ENCODE data around the gene CTSF. TPM values are rescaled to one million over a fixed set of nuclear protein-coding genes. Genes with fewer than 3 reads are reported as not detected.
"Not testable (repeated sequence)": the region's sequence is repeated elsewhere in the genome, so short reads cannot be mapped to it uniquely, and the experiment has no call there.

The CTSF gene
- total RNA-seq, 1 donor from 2014 or later, result 4.1 TPM

GRCh38 chr11:66612458-66612857 is 44.1 kb upstream of the CTSF start:
- Mint-ChIP-seq H3K4me3 (ENCODE audit: low read depth) (no peak overlapping the region), H3K27me3 (no peaks in the 10 kb centered on the region), H3K27ac (no peak overlapping the region), H3K4me1 (ENCODE audit: low read depth) (peaks cover 6% of the 10 kb centered on the region), H3K36me3 (ENCODE audit: insufficient read depth) (peaks cover 1% of the 10 kb centered on the region), H3K9me3 (ENCODE audit: low read depth) (no peaks in the 10 kb centered on the region)
- no peak for TF ChIP-seq CTCF (IDR thresholded peaks at IDR 0.05; ENCODE audit: unreplicated experiment)
- no peak for DNase-seq (ENCODE audit: low spot score, unreplicated experiment)

GRCh38 chr11:66609721-66610617 is 41.6 kb upstream of the CTSF start:
- H3K36me3 Mint-ChIP-seq (ENCODE audit: insufficient read depth), result peaks cover 3% of the 10 kb centered on the region
- H3K4me1 Mint-ChIP-seq (ENCODE audit: low read depth), result no peaks in the 10 kb centered on the region
- no peak overlapping the region for H3K27ac Mint-ChIP-seq
- H3K27me3 Mint-ChIP-seq, result no peaks in the 10 kb centered on the region
- TF ChIP-seq CTCF (IDR thresholded peaks at IDR 0.05; ENCODE audit: unreplicated experiment), result no peak
- H3K9me3 Mint-ChIP-seq (ENCODE audit: low read depth), result no peaks in the 10 kb centered on the region
- DNase-seq (ENCODE audit: low spot score, unreplicated experiment), result no peak
- H3K4me3 Mint-ChIP-seq (ENCODE audit: low read depth), result no peak overlapping the region

- Mint-ChIP-seq H3K27ac (no peak overlapping the region), H3K4me1 (ENCODE audit: low read depth) (no peaks in the 10 kb centered on the region), H3K36me3 (ENCODE audit: insufficient read depth) (peaks cover 3% of the 10 kb centered on the region), H3K27me3 (no peaks in the 10 kb centered on the region), H3K4me3 (ENCODE audit: low read depth) (no peak overlapping the region), H3K9me3 (ENCODE audit: low read depth) (no peaks in the 10 kb centered on the region)
- no peak for DNase-seq (ENCODE audit: low spot score, unreplicated experiment)
- no peak for TF ChIP-seq CTCF (IDR thresholded peaks at IDR 0.05; ENCODE audit: unreplicated experiment)
Observed at GRCh38 chr11:66607126-66607834, 38.9 kb upstream of the CTSF start.

GRCh38 chr11:66606608-66607007 is 38.2 kb upstream of the CTSF start:
- H3K9me3 Mint-ChIP-seq (ENCODE audit: low read depth); H3K36me3 Mint-ChIP-seq (ENCODE audit: insufficient read depth); H3K4me1 Mint-ChIP-seq (ENCODE audit: low read depth); H3K27me3 Mint-ChIP-seq; H3K27ac Mint-ChIP-seq; DNase-seq (ENCODE audit: low spot score, unreplicated experiment); H3K4me3 Mint-ChIP-seq (ENCODE audit: low read depth): not testable (repeated sequence)

- H3K9me3 Mint-ChIP-seq (ENCODE audit: low read depth), result no peaks in the 10 kb centered on the region
Observed at GRCh38 chr11:66604155-66604554, 35.7 kb upstream of the CTSF start.

More at GRCh38 chr11:66604155-66604554, 35.7 kb upstream of the CTSF start:
- peaks cover 5% of the 10 kb centered on the region for H3K4me1 Mint-ChIP-seq (ENCODE audit: low read depth)
- DNase-seq (ENCODE audit: low spot score, unreplicated experiment), result no peak
- H3K4me3 Mint-ChIP-seq (ENCODE audit: low read depth), result no peak overlapping the region
- peaks cover 8% of the 10 kb centered on the region for H3K36me3 Mint-ChIP-seq (ENCODE audit: insufficient read depth)
- no peak for TF ChIP-seq CTCF (IDR thresholded peaks at IDR 0.05; ENCODE audit: unreplicated experiment)
- no peaks in the 10 kb centered on the region for H3K27me3 Mint-ChIP-seq
- H3K27ac Mint-ChIP-seq, result peak overlapping the region; percentile 17
